GM23248 (cell line): ENCODE measurements around the gene PSENEN. TPM values are rescaled to one million over a fixed set of nuclear protein-coding genes. Genes with fewer than 3 reads are reported as not detected.

Experiments used
- DNase-seq: peaks from one replicate; pipeline ENCODE4 v3.0.0-alpha.2; 2015
- H2AFZ ChIP-seq: fragments of 200-600 bp; sonication (generic); 2 replicates; pipeline ENCODE4 v1.6.1; 2016; ENCODE audit warnings: antibody characterized with exemption
- H3F3A ChIP-seq: fragments of 200-600 bp; sonication (generic); 2 replicates; pipeline ENCODE4 v1.6.1; 2016; ENCODE audit warnings: mild to moderate bottlenecking, antibody characterized with exemption, mixed run types; ENCODE audit not compliant: insufficient read depth
- H3K27ac ChIP-seq: fragments of 200-600 bp; sonication (generic); 2 replicates; pipeline ENCODE4 v1.5.1; 2016; ENCODE audit warnings: mild to moderate bottlenecking
- H3K27me3 ChIP-seq: fragments of 200-600 bp; sonication (generic); replicated peaks from 2 replicates; pipeline ENCODE4 v1.6.1; 2016; ENCODE audit warnings: mild to moderate bottlenecking; ENCODE audit not compliant: insufficient read depth
- H3K36me3 ChIP-seq: fragments of 200-600 bp; sonication (generic); 2 replicates; pipeline ENCODE4 v1.6.1; 2016; ENCODE audit warnings: low read depth, mild to moderate bottlenecking
- H3K4me1 ChIP-seq: fragments of 200-600 bp; sonication (generic); 2 replicates; pipeline ENCODE4 v1.6.1; 2016; ENCODE audit warnings: mild to moderate bottlenecking; ENCODE audit not compliant: insufficient read depth
- H3K4me2 ChIP-seq: fragments of 200-600 bp; sonication (generic); one replicate; pipeline ENCODE4 v1.6.1; 2016; ENCODE audit warnings: mild to moderate bottlenecking; ENCODE audit not compliant: unreplicated experiment
- H3K4me3 ChIP-seq: fragments of 200-600 bp; sonication (generic); 2 replicates; pipeline ENCODE4 v1.5.1; 2016; ENCODE audit warnings: mild to moderate bottlenecking
- H3K79me2 ChIP-seq: fragments of 200-600 bp; sonication (generic); 2 replicates; pipeline ENCODE4 v1.6.1; 2016; ENCODE audit warnings: mild to moderate bottlenecking; ENCODE audit not compliant: insufficient read depth
- H3K9ac ChIP-seq: fragments of 200-600 bp; sonication (generic); 2 replicates; pipeline ENCODE4 v1.6.1; 2016; ENCODE audit warnings: mild to moderate bottlenecking
- H3K9me2 ChIP-seq: fragments of 200-600 bp; sonication (generic); 2 replicates; pipeline ENCODE4 v1.6.1; 2016; ENCODE audit warnings: mixed run types, mild to moderate bottlenecking, moderate library complexity; ENCODE audit not compliant: insufficient read depth
- H3K9me3 ChIP-seq: fragments of 200-600 bp; sonication (generic); one replicate; pipeline ENCODE4 v1.6.1; 2017; ENCODE audit warnings: low read depth
- H4K20me1 ChIP-seq: fragments of 200-600 bp; sonication (generic); 2 replicates; pipeline ENCODE4 v1.6.0; 2016; ENCODE audit not compliant: insufficient read depth
- EZH2 ChIP-seq: fragments of 200-600 bp; sonication (generic); IDR thresholded peaks from 2 replicates; pipeline ENCODE4 v1.6.1; 2018; ENCODE audit warnings: antibody characterized with exemption, mild to moderate bottlenecking; ENCODE audit not compliant: insufficient read depth, poor library complexity, severe bottlenecking
- EZH2phosphoT487 ChIP-seq: fragments of 200-600 bp; sonication (generic); IDR thresholded peaks from 2 replicates; pipeline ENCODE4 v1.6.1; 2018; ENCODE audit warnings: antibody characterized with exemption, moderate library complexity, mild to moderate bottlenecking, low read depth; ENCODE audit not compliant: insufficient read depth
- WGBS, 2 experiments: methylation state at CpG; one replicate each; pipeline ENCODE4 v1.1.6; 2015 to 2017; ENCODE audit warnings: low lambda C conversion rate in 2 of 2, low coverage in 1 of 2; ENCODE audit errors: missing lambda C conversion rate in 2 of 2; 5-methylcytosine and 5-hydroxymethylcytosine counted together
- in situ Hi-C: fragments of 300-500 bp; cut with MboI; formaldehyde crosslinking; loops from 2 replicates; pipeline ENCODE4 v1.15.0; 2020
- polyA plus RNA-seq: library from polyadenylated mRNA; unstranded; fragments of >200 nt; fragmentation: Nextera tagmentation; extraction: Ambion mirVana; gene quantifications from 2 replicates; pipeline ENCODE4 v1.2.1, GENCODE V29; 2016
- total RNA-seq: library from RNA; depleted of rRNA; stranded (reverse); fragments of >200 nt; shearing (Covaris generic); gene quantifications from 2 replicates; pipeline ENCODE4 v1.2.3, GENCODE V29; 2014

PSENEN gene
- total and polyA plus RNA-seq, 2 experiments from 2014 or later, result 21.6 to 108 TPM

- no peak for DNase-seq
- Histone ChIP-seq H3K4me3 (peak overlapping the region; percentile 83), H4K20me1 (no peaks in the 10 kb centered on the region), H3K4me1 (no peaks in the 10 kb centered on the region), H3F3A (peaks cover 21% of the 10 kb centered on the region; the same call in 1 of the 2 replicates), H3K4me2 (peak overlapping the region; percentile 86), H3K9me3 (no peaks in the 10 kb centered on the region), H3K27ac (peak overlapping the region; percentile 56; the same call in 1 of the 2 replicates), H3K9me2 (no peaks in the 10 kb centered on the region), H3K36me3 (no peaks in the 10 kb centered on the region; the same call in 1 of the 2 replicates), H3K79me2 (peaks cover 7% of the 10 kb centered on the region; the same call in 1 of the 2 replicates), H3K27me3 (no peaks in the 10 kb centered on the region), H3K9ac (no peak overlapping the region; the same call in 1 of the 2 replicates), H2AFZ (no peak overlapping the region)
- in situ Hi-C loops, result no loop called here
- WGBS, 2 experiments, result 87% methylated on average over 29 of the region's 29 CpGs
- TF ChIP-seq EZH2 (no peak), EZH2phosphoT487 (no peak)
Measured at GRCh38 chr19:35739275-35740107, 6.0 kb upstream of the PSENEN start.

- Histone ChIP-seq H3F3A (peaks cover 21% of the 10 kb centered on the region; the same call in 1 of the 2 replicates), H3K9me3 (no peaks in the 10 kb centered on the region), H3K27ac (peak overlapping the region; percentile 56), H3K27me3 (no peaks in the 10 kb centered on the region), H3K36me3 (no peaks in the 10 kb centered on the region; the same call in 1 of the 2 replicates), H2AFZ (peak overlapping the region; percentile 79), H3K79me2 (peaks cover 7% of the 10 kb centered on the region; the same call in 1 of the 2 replicates), H3K4me3 (peak overlapping the region; percentile 83), H3K9me2 (no peaks in the 10 kb centered on the region), H3K4me2 (peak overlapping the region; percentile 86), H3K9ac (peak overlapping the region; percentile 72), H3K4me1 (no peaks in the 10 kb centered on the region), H4K20me1 (no peaks in the 10 kb centered on the region)
- WGBS, 2 experiments, result 9 to 10% methylated on average over 16 of the region's 16 CpGs
- in situ Hi-C loops, result no loop called here
- no peak for DNase-seq
- no peak for TF ChIP-seq EZH2
Measured at GRCh38 chr19:35740108-35740422, 5.4 kb upstream of the PSENEN start.

- no peaks in the 10 kb centered on the region for H3K9me2 ChIP-seq
- H3K4me3 ChIP-seq, result peak overlapping the region; percentile 83
- H3K4me2 ChIP-seq, result peak overlapping the region; percentile 93
- peak overlapping the region; percentile 56 for H3K27ac ChIP-seq
- peaks cover 21% of the 10 kb centered on the region; the same call in 1 of the 2 replicates for H3F3A ChIP-seq
- peak; percentile 99 for DNase-seq
- H4K20me1 ChIP-seq, result no peaks in the 10 kb centered on the region
- peak overlapping the region; percentile 92 for H2AFZ ChIP-seq
- H3K9ac ChIP-seq, result peak overlapping the region; percentile 72
- no peaks in the 10 kb centered on the region for H3K4me1 ChIP-seq
- in situ Hi-C loops, result no loop called here
- WGBS, 2 experiments, result 2% methylated on average over 48 to 62 of the region's 63 CpGs
- H3K79me2 ChIP-seq, result peaks cover 9% of the 10 kb centered on the region
- H3K9me3 ChIP-seq, result no peaks in the 10 kb centered on the region
- no peaks in the 10 kb centered on the region; the same call in 1 of the 2 replicates for H3K36me3 ChIP-seq
- no peaks in the 10 kb centered on the region for H3K27me3 ChIP-seq
- TF ChIP-seq EZH2 (no peak), EZH2phosphoT487 (no peak)
Measured at GRCh38 chr19:35740423-35741202, 4.8 kb upstream of the PSENEN start.

DNA sequence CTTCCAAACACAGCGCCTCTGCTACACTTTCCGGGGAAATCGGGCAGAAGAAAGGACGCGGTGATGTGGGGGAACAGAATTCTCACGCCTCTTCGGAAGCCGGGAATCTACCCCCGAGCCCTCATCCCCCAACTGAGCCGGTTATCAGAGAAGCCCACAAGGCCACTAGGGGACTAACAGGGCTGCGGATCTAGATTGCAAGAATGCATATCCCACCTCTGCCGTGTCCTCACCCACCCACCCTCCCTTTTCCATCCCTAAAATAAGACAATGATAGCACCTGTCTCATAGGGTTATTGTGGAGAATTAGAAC is 4.3 kb upstream of the PSENEN start:
- TF ChIP-seq EZH2 (no peak), EZH2phosphoT487 (no peak)
- Histone ChIP-seq H2AFZ (peak overlapping the region; percentile 92), H4K20me1 (no peaks in the 10 kb centered on the region), H3K9me2 (no peaks in the 10 kb centered on the region), H3K4me3 (peak overlapping the region; percentile 83), H3K27ac (peak overlapping the region; percentile 49), H3K36me3 (no peaks in the 10 kb centered on the region; the same call in 1 of the 2 replicates), H3K79me2 (peaks cover 15% of the 10 kb centered on the region), H3K4me2 (peak overlapping the region; percentile 93), H3K27me3 (no peaks in the 10 kb centered on the region), H3K9me3 (no peaks in the 10 kb centered on the region), H3F3A (peaks cover 21% of the 10 kb centered on the region; the same call in 1 of the 2 replicates), H3K4me1 (0 out of 2 replicates have a peak, but pooled peaks cover under 1% of the 10 kb centered on the region), H3K9ac (peak overlapping the region; percentile 62)
- 4% methylated on average over 11 to 12 of the region's 12 CpGs for WGBS, 2 experiments
- DNase-seq, result no peak
- in situ Hi-C loops, result no loop called here
